Parathyroid adenoma (tissue), 2 donors: Measurements from ENCODE around the gene IQCB1.

Experiments used
- H2AFZ ChIP-seq: fragments of 300-600 bp; sonication (generic); one replicate; pipeline ENCODE4 v1.7.0; 2017; ENCODE audit warnings: antibody characterized with exemption, mild to moderate bottlenecking
- H3K27ac ChIP-seq: fragments of 300-600 bp; sonication (generic); one replicate; pipeline ENCODE4 v1.7.0; 2017
- H3K27me3 ChIP-seq: fragments of 300-600 bp; sonication (generic); one replicate; pipeline ENCODE4 v1.7.0; 2017; ENCODE audit warnings: low read length; ENCODE audit not compliant: control insufficient read depth, insufficient read depth
- H3K36me3 ChIP-seq: fragments of 300-600 bp; sonication (generic); one replicate; pipeline ENCODE4 v1.7.0; 2017; ENCODE audit warnings: low read length; ENCODE audit not compliant: control insufficient read depth, insufficient read depth
- H3K4me1 ChIP-seq: fragments of 300-600 bp; sonication (generic); one replicate; pipeline ENCODE4 v1.7.0; 2017; ENCODE audit warnings: control low read depth
- H3K4me2 ChIP-seq: fragments of 300-600 bp; sonication (generic); one replicate; pipeline ENCODE4 v1.7.0; 2017; ENCODE audit warnings: low read length
- H3K4me3 ChIP-seq: fragments of 300-600 bp; sonication (generic); one replicate; pipeline ENCODE4 v1.7.0; 2017; ENCODE audit warnings: low read depth, low read length
- H3K79me2 ChIP-seq: fragments of 300-600 bp; sonication (generic); one replicate; pipeline ENCODE4 v1.7.0; 2017; ENCODE audit warnings: control low read depth
- H3K9ac ChIP-seq: fragments of 300-600 bp; sonication (generic); one replicate; pipeline ENCODE4 v1.7.0; 2017; ENCODE audit warnings: mild to moderate bottlenecking
- H3K9me3 ChIP-seq: fragments of 300-600 bp; sonication (generic); one replicate; pipeline ENCODE4 v1.7.0; 2017; ENCODE audit warnings: low read length; ENCODE audit not compliant: control insufficient read depth
- CTCF ChIP-seq: fragments of 300-600 bp; sonication (generic); IDR thresholded peaks from one replicate; pipeline ENCODE4 v1.7.0; 2017; ENCODE audit warnings: antibody characterized with exemption, mild to moderate bottlenecking
- donor health status: primary hyperparathyroidism.

The IQCB1 gene

GRCh38 chr3:121835465-121835801, 573 bp upstream of the IQCB1 start:
- Histone ChIP-seq H3K79me2 (no peaks in the 10 kb centered on the region), H3K4me3 (peak overlapping the region; percentile 90), H3K27me3 (no peaks in the 10 kb centered on the region), H3K4me2 (peak overlapping the region; percentile 88), H3K9ac (peak overlapping the region; percentile 42), H3K4me1 (no peaks in the 10 kb centered on the region), H3K9me3 (no peaks in the 10 kb centered on the region), H3K36me3 (no peaks in the 10 kb centered on the region), H3K27ac (peak overlapping the region; percentile 11), H2AFZ (peak overlapping the region; percentile 98)
- no peak for TF ChIP-seq CTCF

GRCh38 chr3:121834157-121834670, 646 bp downstream of the IQCB1 start:
- peak overlapping the region; percentile 90 for H3K4me3 ChIP-seq
- no peaks in the 10 kb centered on the region for H3K36me3 ChIP-seq
- H3K27me3 ChIP-seq: no peaks in the 10 kb centered on the region
- H3K4me2 ChIP-seq: peak overlapping the region; percentile 88
- H3K9ac ChIP-seq: peak overlapping the region; percentile 57
- H2AFZ ChIP-seq: peak overlapping the region; percentile 98
- TF ChIP-seq CTCF: no peak
- no peaks in the 10 kb centered on the region for H3K9me3 ChIP-seq
- no peaks in the 10 kb centered on the region for H3K79me2 ChIP-seq
- no peaks in the 10 kb centered on the region for H3K4me1 ChIP-seq
- H3K27ac ChIP-seq: peak overlapping the region; percentile 66

GRCh38 chr3:121822973-121823372, 11.9 kb downstream of the IQCB1 start:
- Histone ChIP-seq H3K4me1 (no peaks in the 10 kb centered on the region), H3K9ac (no peak overlapping the region), H3K79me2 (peaks cover 7% of the 10 kb centered on the region), H3K4me3 (no peak overlapping the region), H3K36me3 (no peaks in the 10 kb centered on the region), H3K9me3 (no peaks in the 10 kb centered on the region), H3K4me2 (no peak overlapping the region), H3K27me3 (no peaks in the 10 kb centered on the region), H2AFZ (no peak overlapping the region), H3K27ac (no peak overlapping the region)
- no peak for TF ChIP-seq CTCF

GRCh38 chr3:121821421-121822199, 13.2 kb downstream of the IQCB1 start:
- H3K36me3 ChIP-seq: no peaks in the 10 kb centered on the region
- H3K4me1 ChIP-seq: no peaks in the 10 kb centered on the region
- H3K27me3 ChIP-seq: no peaks in the 10 kb centered on the region
- H3K4me3 ChIP-seq: no peak overlapping the region
- H3K4me2 ChIP-seq: no peak overlapping the region
- H3K9me3 ChIP-seq: no peaks in the 10 kb centered on the region
- H3K79me2 ChIP-seq: peaks cover 7% of the 10 kb centered on the region
- H3K9ac ChIP-seq: no peak overlapping the region
- no peak overlapping the region for H2AFZ ChIP-seq
- TF ChIP-seq CTCF: no peak
- H3K27ac ChIP-seq: no peak overlapping the region

- no peak overlapping the region for H2AFZ ChIP-seq
- TF ChIP-seq CTCF: no peak
- H3K36me3 ChIP-seq: no peaks in the 10 kb centered on the region
- H3K9ac ChIP-seq: no peak overlapping the region
- no peak overlapping the region for H3K4me2 ChIP-seq
- peaks cover 15% of the 10 kb centered on the region for H3K79me2 ChIP-seq
- H3K27ac ChIP-seq: no peak overlapping the region
- H3K9me3 ChIP-seq: no peaks in the 10 kb centered on the region
- no peak overlapping the region for H3K4me3 ChIP-seq
- no peaks in the 10 kb centered on the region for H3K4me1 ChIP-seq
- H3K27me3 ChIP-seq: no peaks in the 10 kb centered on the region
These were observed 15.6 kb downstream of the IQCB1 start for GRCh38 chr3:121819236-121819635.
